B cell (primary cell): ENCODE measurements around the gene NHSL1. TPM values are rescaled to one million over a fixed set of nuclear protein-coding genes. Genes with fewer than 3 reads are reported as not detected.

Source experiments
- ATAC-seq: fragments of 200-7000 bp; cut with Tn5 transposase; one replicate; pipeline ENCODE4 v1.10.0; 2021; ENCODE audit warnings: low read depth, mild to moderate bottlenecking, moderate number of reproducible peaks, moderate library complexity
- CTCF ChIA-PET: fragments of 350-600 bp; sonication (Branson Sonifier 250); formaldehyde crosslinking; loops from one replicate; lab custom pipeline; 2021; ENCODE audit warnings: antibody characterized with exemption, inconsistent platforms; lab: Charles Lee
- POLR2A ChIA-PET: fragments of 350-600 bp; sonication (Branson Sonifier 250); formaldehyde crosslinking; loops from one replicate; lab custom pipeline; 2021; ENCODE audit warnings: antibody characterized with exemption; lab: Charles Lee
- DNase-seq: peaks from one replicate; pipeline ENCODE4 v3.0.0; 2013
- H2AFZ ChIP-seq: 2 replicates; pipeline ENCODE4 v1.6.1; 2012; ENCODE audit warnings: mild to moderate bottlenecking, low read depth, low read length; ENCODE audit not compliant: insufficient read depth, poor library complexity, severe bottlenecking
- H3K27ac ChIP-seq, 2 donors: 1 replicate in 1 of 2; 2 replicates in 1 of 2; pipeline ENCODE4 v1.5.1; 2012 to 2013; ENCODE audit warnings: low read length in 2 of 2, mild to moderate bottlenecking in 2 of 2, moderate library complexity in 1 of 2
- H3K27me3 ChIP-seq, 4 experiments: fragments of 200-600 bp in 1 of 4; sonication (generic) in 1 of 4; replicated peaks in 1 of 4; 1 replicate in 2 of 4; 2 replicates in 2 of 4; pipeline versions ENCODE4 v1.6.1 to v1.7.0; 2013 to 2016; ENCODE audit warnings: low read length in 3 of 4, mild to moderate bottlenecking in 2 of 4, mixed read lengths in 1 of 4, moderate library complexity in 1 of 4; ENCODE audit not compliant: insufficient read depth in 4 of 4, control insufficient read depth in 3 of 4; ENCODE audit errors: control extremely low read depth in 1 of 4
- H3K36me3 ChIP-seq, 2 experiments: replicated peaks in 1 of 2; 1 replicate in 1 of 2; 2 replicates in 1 of 2; pipeline versions ENCODE4 v1.6.1 to v1.7.1; 2013; ENCODE audit warnings: low read length in 1 of 2; ENCODE audit not compliant: insufficient read depth in 2 of 2, control insufficient read depth in 1 of 2; ENCODE audit errors: control extremely low read depth in 1 of 2, extremely low read depth in 1 of 2
- H3K4me1 ChIP-seq, 2 donors: fragments of 200-600 bp in 1 of 2; sonication (generic) in 1 of 2; 1 replicate in 1 of 2; 2 replicates in 1 of 2; pipeline versions ENCODE4 v1.5.1 to v1.6.1; 2013 to 2017; ENCODE audit warnings: low read length in 2 of 2; ENCODE audit not compliant: control insufficient read depth in 2 of 2, insufficient read depth in 2 of 2
- H3K4me2 ChIP-seq: replicated peaks from 2 replicates; pipeline ENCODE3; 2012; ENCODE audit warnings: mild to moderate bottlenecking, low read depth, low read length; ENCODE audit not compliant: poor library complexity, severe bottlenecking
- H3K4me3 ChIP-seq, 5 experiments: fragments of 200-600 bp in 1 of 5; sonication (generic) in 1 of 5; 1 replicate in 3 of 5; 2 replicates in 2 of 5; pipeline versions ENCODE4 v1.5.1 to v1.7.0; 2011 to 2016; ENCODE audit warnings: low read length in 4 of 5, mild to moderate bottlenecking in 4 of 5, low read depth in 2 of 5, control low read depth in 1 of 5, moderate library complexity in 1 of 5; ENCODE audit not compliant: insufficient read depth in 1 of 5; ENCODE audit errors: control extremely low read depth in 1 of 5, extremely low read depth in 1 of 5
- H3K79me2 ChIP-seq: fragments of 200-600 bp; sonication (generic); one replicate; pipeline ENCODE4 v1.6.0; 2016; ENCODE audit warnings: low read length; ENCODE audit not compliant: control insufficient read depth, insufficient read depth
- H3K9ac ChIP-seq: fragments of 200-600 bp; sonication (generic); 2 replicates; pipeline ENCODE4 v1.6.1; 2017; ENCODE audit warnings: mild to moderate bottlenecking, low read length, moderate library complexity
- H3K9me3 ChIP-seq, 3 donors: one replicate each; pipeline versions ENCODE4 v1.6.1 to v1.7.1; 2013; ENCODE audit warnings: low read length in 2 of 3; ENCODE audit not compliant: control insufficient read depth in 2 of 3, insufficient read depth in 1 of 3; ENCODE audit errors: control extremely low read depth in 1 of 3
- H4K20me1 ChIP-seq: 2 replicates; pipeline ENCODE4 v1.6.0; 2012; ENCODE audit warnings: mild to moderate bottlenecking, low read length; ENCODE audit not compliant: insufficient read depth, control insufficient read depth, poor library complexity, severe bottlenecking
- H3K27ac Mint-ChIP-seq: one replicate; pipeline ENCODE4 v1.8.0; 2021; ENCODE audit warnings: mixed read lengths
- H3K27me3 Mint-ChIP-seq: one replicate; pipeline ENCODE4 v1.8.0; 2021; ENCODE audit warnings: mixed read lengths
- H3K4me1 Mint-ChIP-seq: one replicate; pipeline ENCODE4 v1.8.0; 2021; ENCODE audit warnings: mixed read lengths
- H3K4me3 Mint-ChIP-seq: one replicate; pipeline ENCODE4 v1.8.0; 2021; ENCODE audit warnings: mixed read lengths
- H3K9me3 Mint-ChIP-seq: one replicate; pipeline ENCODE4 v1.8.0; 2022; ENCODE audit warnings: mixed read lengths; ENCODE audit not compliant: insufficient read depth
- EZH2 ChIP-seq: IDR thresholded peaks from 2 replicates; pipeline ENCODE4 v1.6.1; 2012; ENCODE audit warnings: borderline replicate concordance, low read depth, mild to moderate bottlenecking, moderate library complexity, low read length; ENCODE audit not compliant: insufficient read depth, poor library complexity, severe bottlenecking
- WGBS: methylation state at CpG from one replicate; pipeline ENCODE4 v1.1.5; 2013; ENCODE audit warnings: missing lambda C conversion rate; ENCODE audit not compliant: insufficient coverage; 5-methylcytosine and 5-hydroxymethylcytosine counted together
- intact Hi-C: fragments of 100-400 bp; cut with micrococcal nuclease; formaldehyde crosslinking; loops from one replicate; pipeline ENCODE4 v1.10.0; 2022
- polyA plus RNA-seq: library from polyadenylated mRNA; depleted of rRNA; stranded (reverse); fragments of >200 nt; gene quantifications from 2 replicates; pipeline ENCODE4 v1.2.3, GENCODE V29; 2012
- total RNA-seq, 2 donors: library from RNA; stranded (reverse); fragments of 120-200 nt in 1 of 2; gene quantifications; 1 replicate in 1 of 2; 2 replicates in 1 of 2; pipeline versions ENCODE4 v1.2.3 to v1.2.4, GENCODE V29; 2013 to 2022
- TF ChIP-seq, protein P1 (sequence below): fragments of 200-600 bp; IDR thresholded peaks from one replicate; pipeline ENCODE4 v1.8.0; 2022; ENCODE audit warnings: antibody characterized with exemption, mild to moderate bottlenecking

NHSL1 gene
- total and polyA plus RNA-seq, 2 donors (not counting 1 experiment from before 2014, with no cell fraction given), result 0.04 to 0.10 TPM

DNA sequence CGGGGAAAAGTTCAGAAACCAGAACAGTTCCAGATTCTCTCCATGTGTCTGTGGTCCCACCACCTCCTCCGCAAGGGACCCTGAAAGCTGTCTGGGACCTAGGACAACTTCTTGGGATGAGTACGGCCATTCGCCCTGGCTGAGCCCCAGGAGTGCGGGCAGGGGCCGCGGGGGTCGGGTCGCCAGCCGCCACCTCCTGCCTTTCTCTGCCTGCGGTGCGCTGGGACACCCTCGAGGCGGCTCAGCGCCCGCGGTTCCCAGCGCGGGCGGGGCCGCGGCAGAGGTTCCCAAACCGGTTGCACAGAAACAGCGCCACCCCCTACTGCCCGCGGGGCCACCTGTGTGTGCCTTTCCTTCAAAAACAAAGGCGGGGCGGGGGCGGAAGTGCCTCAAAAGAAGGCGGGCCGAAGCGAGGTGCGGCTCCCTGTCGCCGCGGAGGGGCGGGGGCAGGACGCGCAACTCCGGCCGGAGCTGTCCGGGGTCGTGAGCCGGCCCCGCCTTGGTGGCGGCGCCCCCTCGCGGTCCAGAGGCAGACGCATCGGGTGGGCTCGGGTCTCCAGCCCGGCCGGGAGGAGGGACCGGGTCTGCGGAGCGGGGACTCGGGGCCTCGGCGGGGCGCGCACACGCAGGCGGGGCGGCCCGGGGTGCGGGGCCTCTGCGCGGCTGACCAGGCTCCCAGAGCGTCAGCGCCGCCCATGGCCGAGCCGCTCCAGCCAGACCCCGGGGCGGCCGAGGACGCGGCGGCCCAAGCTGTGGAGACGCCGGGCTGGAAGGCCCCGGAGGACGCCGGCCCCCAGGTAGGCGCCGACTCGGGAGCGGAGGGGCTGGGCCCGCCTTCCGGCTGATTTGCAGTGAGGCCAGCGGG, 95.3 kb downstream of the NHSL1 start, which contains the start of gene HEBP2:
TSS of gene HEBP2 (plus strand) at position 423 of the 865 bp plus-strand sequence. CDS start at position 696, 273 bp downstream.
- POLR2A ChIA-PET, result interaction anchor here (0.6 kb wide), 1 partner anchor 186 kb away, joined by 3 read pairs; no protein-coding TSS in a partner anchor

More for the DNA sequence above, 95.3 kb downstream of the NHSL1 start, which contains the start of gene HEBP2:
- under 1% methylated on average over 84 of the region's 92 CpGs for WGBS
- H3K27ac ChIP-seq, result peak within 1 kb of the TSS; percentile 55 to 93
- H2AFZ ChIP-seq, result peak within 1 kb of the TSS; percentile 97
- TF ChIP-seq EZH2, result no peak
- TF ChIP-seq, protein P1, sequence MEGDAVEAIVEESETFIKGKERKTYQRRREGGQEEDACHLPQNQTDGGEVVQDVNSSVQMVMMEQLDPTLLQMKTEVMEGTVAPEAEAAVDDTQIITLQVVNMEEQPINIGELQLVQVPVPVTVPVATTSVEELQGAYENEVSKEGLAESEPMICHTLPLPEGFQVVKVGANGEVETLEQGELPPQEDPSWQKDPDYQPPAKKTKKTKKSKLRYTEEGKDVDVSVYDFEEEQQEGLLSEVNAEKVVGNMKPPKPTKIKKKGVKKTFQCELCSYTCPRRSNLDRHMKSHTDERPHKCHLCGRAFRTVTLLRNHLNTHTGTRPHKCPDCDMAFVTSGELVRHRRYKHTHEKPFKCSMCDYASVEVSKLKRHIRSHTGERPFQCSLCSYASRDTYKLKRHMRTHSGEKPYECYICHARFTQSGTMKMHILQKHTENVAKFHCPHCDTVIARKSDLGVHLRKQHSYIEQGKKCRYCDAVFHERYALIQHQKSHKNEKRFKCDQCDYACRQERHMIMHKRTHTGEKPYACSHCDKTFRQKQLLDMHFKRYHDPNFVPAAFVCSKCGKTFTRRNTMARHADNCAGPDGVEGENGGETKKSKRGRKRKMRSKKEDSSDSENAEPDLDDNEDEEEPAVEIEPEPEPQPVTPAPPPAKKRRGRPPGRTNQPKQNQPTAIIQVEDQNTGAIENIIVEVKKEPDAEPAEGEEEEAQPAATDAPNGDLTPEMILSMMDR, result peak; percentile 52
- H3K27me3 Mint-ChIP-seq, result no peaks in the 10 kb centered on the region
- peak within 1 kb of the TSS; percentile 94 for H3K9ac ChIP-seq
- peak within 1 kb of the TSS; percentile 83 to 95 (median 93) for H3K4me3 ChIP-seq
- H3K27me3 ChIP-seq, result no peaks in the 10 kb centered on the region
- H3K27ac Mint-ChIP-seq, result peak within 1 kb of the TSS; percentile 94
- H3K4me1 Mint-ChIP-seq, result peaks cover 23% of the 10 kb centered on the region
- peak within 1 kb of the TSS; percentile 99 for H3K4me2 ChIP-seq
- no peaks in the 10 kb centered on the region for H3K9me3 ChIP-seq
- H3K79me2 ChIP-seq, result no peaks in the 10 kb centered on the region
- DNase-seq, result peak; percentile 93
- peak; percentile 86 for ATAC-seq
- no peaks in the 10 kb centered on the region for H3K9me3 Mint-ChIP-seq
- CTCF ChIA-PET, result interaction anchor here (0.5 to 4.1 kb wide), 18 partner anchors 10 to 1697 kb away, joined by 3 to 39 read pairs (median 4); partner anchors contain the start of gene CCDC28A
- no peaks in the 10 kb centered on the region for H4K20me1 ChIP-seq
- intact Hi-C loops, result loop anchor here (1.0 to 10.0 kb wide), 8 partner anchors 115 to 1299 kb away; partner anchors contain the start of genes ABRACL, CCDC28A and PERP
- peaks cover 8 to 16% of the 10 kb centered on the region in 2 donors for H3K4me1 ChIP-seq
- peaks cover 9 to 27% of the 10 kb centered on the region in 2 experiments for H3K36me3 ChIP-seq
- H3K4me3 Mint-ChIP-seq, result peak within 1 kb of the TSS; percentile 89
